Stimulated activated CD4-positive, alpha-beta T cell treated with anti-CD3 and anti-CD28 coated beads, Interleukin-4, amount 100 ng/mL, for 48 hours (primary cell): ENCODE results near the gene GAMT.

ENCODE experiments used
- DNase-seq, 2 donors: peaks; one replicate each; pipeline ENCODE4 v3.0.0-alpha.2; 2020; ENCODE audit warnings: low read depth in 2 of 2

Gene GAMT

GRCh38 chr19:1418951-1419738, 17.8 kb upstream of the GAMT start:
- no peak for DNase-seq

- no peak for DNase-seq
Observed at GRCh38 chr19:1418496-1418775, 17.1 kb upstream of the GAMT start.

- no peak for DNase-seq
Observed at GRCh38 chr19:1417681-1418495, 16.5 kb upstream of the GAMT start.

GRCh38 chr19:1417145-1417544, 15.8 kb upstream of the GAMT start:
- no peak for DNase-seq

DNA sequence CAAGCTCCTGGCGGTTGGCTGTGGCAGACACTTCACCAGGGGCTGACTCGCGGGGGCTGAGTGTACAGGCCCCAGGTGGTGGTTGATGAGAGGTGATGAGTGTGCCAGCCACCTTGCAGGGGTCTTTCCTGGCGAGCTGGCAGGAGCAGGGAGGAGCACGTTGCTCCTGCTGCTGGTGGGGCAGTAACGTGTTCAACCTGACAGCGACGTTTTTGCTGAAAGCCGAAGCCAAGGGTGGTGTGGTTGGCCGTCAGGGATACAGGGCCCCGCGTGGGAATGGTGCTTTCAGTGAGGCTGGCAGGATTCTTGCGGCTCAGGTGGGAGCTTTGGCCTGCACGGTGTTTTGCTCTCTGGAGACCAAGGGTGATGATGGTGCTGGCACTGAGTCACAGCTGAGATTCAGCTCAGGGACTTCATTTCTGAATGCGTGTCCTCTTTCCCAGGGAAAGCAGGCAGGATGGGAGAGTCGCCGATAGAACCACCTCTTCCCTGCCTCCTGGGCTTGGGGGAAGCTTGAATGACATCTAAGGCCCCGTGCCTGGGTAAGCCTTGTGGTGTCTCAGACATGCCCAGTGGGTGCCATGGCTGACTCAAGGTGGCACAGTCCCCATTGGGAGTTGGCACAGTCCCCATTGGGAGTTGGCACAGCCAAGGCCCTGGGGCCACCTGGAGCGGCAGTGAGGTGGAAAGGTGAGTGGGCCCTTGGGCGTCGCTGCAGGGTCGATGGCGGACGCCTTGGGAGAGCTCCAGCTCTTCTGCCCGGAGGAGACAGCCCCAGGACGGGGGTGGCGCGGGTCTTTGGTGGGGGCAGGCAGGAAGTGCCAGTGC, 14.9 kb upstream of the GAMT start:
- no peak for DNase-seq

- DNase-seq, result no peak
Observed at GRCh38 chr19:1412995-1413800, 11.9 kb upstream of the GAMT start.

- DNase-seq, result no peak
Observed at GRCh38 chr19:1412323-1412923, 11.1 kb upstream of the GAMT start.

DNA sequence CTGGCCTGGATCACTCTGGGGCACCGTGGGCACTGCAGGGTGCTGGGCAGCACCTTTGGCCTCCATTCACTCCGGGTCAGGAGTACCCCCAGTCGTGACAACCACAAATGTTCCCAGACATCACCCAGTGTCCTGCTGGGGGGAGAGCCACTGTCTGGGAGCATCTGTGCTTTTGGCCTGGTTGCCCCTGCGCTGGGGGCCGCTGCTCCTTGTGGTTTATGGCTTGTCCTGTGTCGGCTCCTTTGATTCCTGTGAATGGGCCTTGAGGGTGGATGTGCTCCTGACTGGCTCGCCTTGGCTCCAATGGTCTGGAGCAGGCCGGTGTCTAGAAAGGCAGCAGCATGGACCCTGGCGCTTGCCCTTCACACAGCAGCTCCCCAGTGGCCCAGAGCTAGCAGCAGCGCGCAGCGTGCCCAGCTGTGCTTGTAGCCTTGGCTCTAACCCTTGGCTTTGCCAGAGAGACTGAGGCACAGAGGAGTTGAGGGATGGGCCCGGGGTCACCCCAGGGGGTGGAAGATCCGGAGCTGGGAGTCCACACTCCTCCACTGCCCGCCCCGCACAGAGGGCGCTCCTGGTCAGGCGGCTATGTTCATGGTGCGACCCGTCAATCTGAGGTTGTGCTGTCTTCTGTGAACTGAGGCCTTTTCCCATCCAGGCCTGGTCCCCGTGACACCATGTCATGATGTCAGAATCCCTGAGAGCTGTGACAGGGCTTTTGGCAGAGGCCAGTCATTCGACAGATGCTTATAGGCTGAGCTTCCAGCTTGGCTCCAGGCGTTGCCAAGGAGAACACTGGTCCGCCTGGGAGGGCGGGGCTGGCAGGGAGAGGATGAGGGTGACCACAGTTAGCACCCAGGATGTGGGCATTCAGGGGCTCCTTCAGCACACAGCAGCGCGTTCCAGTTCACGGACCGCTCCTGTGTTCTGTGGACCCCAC, 10.2 kb upstream of the GAMT start:
- DNase-seq, result no peak

- no peak for DNase-seq
Observed at GRCh38 chr19:1410789-1411188, 9.4 kb upstream of the GAMT start.

GRCh38 chr19:1410136-1410786, 8.9 kb upstream of the GAMT start:
- no peak for DNase-seq

- no peak for DNase-seq
Observed at GRCh38 chr19:1409204-1410005, 8.1 kb upstream of the GAMT start.

DNA sequence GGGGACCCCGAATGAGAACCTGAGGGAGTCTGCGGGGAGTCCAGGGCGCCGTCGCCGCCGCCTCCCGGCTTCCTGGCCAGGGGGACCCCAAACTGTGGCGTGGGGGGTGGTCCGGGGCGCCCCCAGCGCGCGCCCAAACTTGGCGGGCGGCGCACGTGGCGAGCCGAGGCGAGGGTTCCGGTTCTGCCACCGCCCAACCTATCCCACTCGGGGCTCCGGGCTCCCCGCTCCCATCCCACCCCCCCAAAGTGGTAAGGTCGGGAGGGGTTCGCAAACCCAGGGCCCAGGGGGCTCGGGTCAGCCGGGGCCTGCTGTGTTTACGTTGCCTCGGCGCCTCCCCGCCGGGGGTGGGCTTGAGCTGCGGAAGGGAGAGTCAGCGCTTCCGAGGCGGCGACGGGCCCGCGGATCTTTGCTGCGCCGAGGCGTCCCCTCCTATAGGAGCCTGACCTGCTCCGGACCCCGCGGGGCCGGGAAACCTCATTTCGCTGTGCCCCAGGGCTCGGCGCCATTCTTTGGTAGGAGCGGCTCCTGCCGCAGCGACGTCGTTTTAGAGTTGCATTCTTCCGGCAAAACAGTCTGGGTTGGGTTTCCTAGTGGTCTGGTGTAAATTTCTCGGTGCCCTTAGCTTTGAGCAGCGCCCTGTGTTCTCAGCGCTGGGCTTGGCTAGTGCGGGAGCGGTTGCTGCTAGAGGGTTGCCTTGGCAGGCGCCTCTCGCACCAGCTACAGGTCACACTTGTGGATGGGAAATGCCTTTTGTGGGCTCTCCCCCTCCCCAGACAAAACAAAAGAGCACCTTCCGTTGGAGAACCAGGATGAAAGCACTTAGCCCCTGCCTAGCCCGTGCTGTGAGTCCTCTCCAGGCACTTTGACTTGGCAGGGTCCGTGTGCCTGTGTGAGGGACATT, 7.2 kb upstream of the GAMT start:
- peak; percentile 30 to 40 for DNase-seq

- no peak for DNase-seq
Observed at GRCh38 chr19:1407528-1408299, 6.4 kb upstream of the GAMT start, which contains the start of gene DAZAP1. Gene DAZAP1, plus strand, starts transcription at chr19:1407586. Its CDS starts 188 bp downstream, at chr19:1407774.

DNA sequence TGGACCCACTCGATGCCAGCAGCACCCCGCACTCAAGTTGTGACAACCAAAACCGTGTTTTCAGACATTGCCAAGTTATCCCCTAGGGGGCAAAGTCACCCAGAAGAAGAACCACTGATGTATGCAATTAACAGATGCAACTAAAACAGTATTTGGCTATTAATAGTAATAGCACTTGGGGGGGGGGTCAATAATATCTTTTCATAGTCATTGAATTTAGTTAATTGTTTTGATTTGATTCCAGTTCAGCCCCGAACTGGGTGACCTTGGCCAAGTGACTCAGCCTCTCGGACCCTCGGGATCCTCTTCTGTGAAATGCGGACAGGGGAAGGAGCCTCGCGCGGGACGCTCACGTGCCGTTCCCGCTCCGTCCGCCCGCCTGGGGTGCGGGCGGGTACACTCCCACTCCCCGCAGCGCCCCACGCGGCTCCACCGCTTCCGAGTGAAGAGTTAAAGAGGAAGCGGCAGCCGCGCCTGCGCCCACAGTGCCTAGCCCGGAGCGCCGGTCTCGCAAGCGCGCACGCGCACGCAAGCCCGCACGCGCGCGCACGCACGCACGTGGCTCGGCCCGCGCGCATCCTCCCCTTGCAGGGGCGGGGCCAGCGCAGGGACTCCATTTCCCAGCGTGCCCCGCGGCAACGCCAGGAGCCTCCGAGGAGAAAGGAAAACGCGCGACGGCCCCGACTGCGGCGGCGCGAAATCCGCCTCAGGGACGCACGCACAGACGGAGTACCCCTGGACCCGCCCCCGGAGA, 5.6 kb upstream of the GAMT start:
- peak; percentile 98 for DNase-seq

DNA sequence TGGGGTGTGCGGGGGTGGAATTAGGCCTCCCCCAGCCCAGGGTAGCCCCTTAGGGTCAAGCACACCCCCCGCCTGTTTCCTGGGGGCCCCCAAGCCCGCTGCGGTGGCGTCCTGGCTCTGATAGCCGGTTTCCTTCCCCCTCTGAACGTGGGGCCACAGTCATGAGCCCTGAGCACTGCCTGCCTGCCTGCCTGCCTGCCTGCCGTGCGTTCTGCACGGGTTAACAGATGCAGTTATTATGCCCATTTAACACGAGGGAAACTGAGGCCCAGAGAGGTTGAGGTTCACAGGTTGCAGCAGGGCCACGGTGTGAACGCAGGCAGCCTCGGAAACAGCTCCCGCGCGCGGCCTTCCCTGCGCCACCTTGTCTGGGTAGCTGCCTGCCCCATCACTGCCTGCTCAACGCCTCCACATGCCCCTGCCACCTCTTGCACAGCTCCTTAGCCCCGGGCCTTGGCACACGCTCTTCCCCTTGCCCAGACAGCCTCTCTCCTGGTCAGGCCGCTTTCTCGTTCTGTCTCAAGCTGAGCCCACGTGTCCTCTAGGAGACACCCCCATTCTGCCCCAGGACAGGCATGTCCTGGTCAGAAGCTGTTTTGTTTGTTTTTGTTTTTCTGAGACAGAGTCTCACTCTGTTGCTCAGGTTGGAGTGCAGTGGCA, 1.2 kb upstream of the GAMT start:
- DNase-seq, result no peak

GRCh38 chr19:1401889-1402217, 511 bp upstream of the GAMT start:
- DNase-seq, result no peak
